HG03521 (cell line): ENCODE results near the gene TEX30.

Experiments
- ATAC-seq: cut with Tn5 transposase; IDR thresholded peaks from one replicate; pipeline ENCODE4 v1.9.1; 2021; ENCODE audit warnings: mild to moderate bottlenecking, moderate library complexity; ENCODE audit not compliant: unreplicated experiment

The TEX30 gene

GRCh38 chr13:102779436-102780159 is 6.0 kb upstream of the TEX30 start:
- ATAC-seq, result no peak

GRCh38 chr13:102777736-102778135 is 4.2 kb upstream of the TEX30 start:
- no peak for ATAC-seq

- ATAC-seq, result no peak
Measured at GRCh38 chr13:102776271-102776670, 2.7 kb upstream of the TEX30 start.

- ATAC-seq, result no peak
Measured at GRCh38 chr13:102774591-102775520, 1.3 kb upstream of the TEX30 start.

GRCh38 chr13:102774214-102774568 is 605 bp upstream of the TEX30 start:
- ATAC-seq, result no peak

GRCh38 chr13:102772042-102772425 is 1.6 kb downstream of the TEX30 start:
- no peak for ATAC-seq

GRCh38 chr13:102771298-102772041 is 2.1 kb downstream of the TEX30 start:
- ATAC-seq, result no peak

GRCh38 chr13:102770435-102770834 is 3.2 kb downstream of the TEX30 start:
- ATAC-seq, result no peak

GRCh38 chr13:102769679-102770078 is 3.9 kb downstream of the TEX30 start:
- no peak for ATAC-seq

GRCh38 chr13:102768909-102769308 is 4.7 kb downstream of the TEX30 start:
- ATAC-seq, result no peak

- ATAC-seq, result no peak
Measured at GRCh38 chr13:102763741-102764140, 9.8 kb downstream of the TEX30 start.

- ATAC-seq, result no peak
Measured at GRCh38 chr13:102761071-102761470, 12.5 kb downstream of the TEX30 start.

- no peak for ATAC-seq
Measured at GRCh38 chr13:102758842-102759241, 14.7 kb downstream of the TEX30 start.

- no peak for ATAC-seq
Measured at GRCh38 chr13:102757006-102757405, 16.6 kb downstream of the TEX30 start.

- no peak for ATAC-seq
Measured at GRCh38 chr13:102751886-102752285, 21.7 kb downstream of the TEX30 start.

- no peak for ATAC-seq
Measured at GRCh38 chr13:102742506-102742905, 31.1 kb downstream of the TEX30 start.

GRCh38 chr13:102742101-102742500 is 31.5 kb downstream of the TEX30 start:
- no peak for ATAC-seq

GRCh38 chr13:102729560-102730270 is 43.9 kb downstream of the TEX30 start:
- no peak for ATAC-seq

GRCh38 chr13:102726430-102726829 is 47.2 kb downstream of the TEX30 start:
- no peak for ATAC-seq

GRCh38 chr13:102724923-102725322 is 48.7 kb downstream of the TEX30 start:
- ATAC-seq, result no peak

GRCh38 chr13:102721800-102722231 is 51.8 kb downstream of the TEX30 start:
- no peak for ATAC-seq
